Endometrium (tissue), 2 donors: Measurements from ENCODE around the gene WNK4.

Source experiments
- FAIRE-seq: peaks from 2 replicates; lab custom pipeline; 2012; peaks lifted over from hg19 to GRCh38; lab: Jason Lieb, UNC
- donor health status: control.
- donor health status: control.

Gene WNK4

DNA sequence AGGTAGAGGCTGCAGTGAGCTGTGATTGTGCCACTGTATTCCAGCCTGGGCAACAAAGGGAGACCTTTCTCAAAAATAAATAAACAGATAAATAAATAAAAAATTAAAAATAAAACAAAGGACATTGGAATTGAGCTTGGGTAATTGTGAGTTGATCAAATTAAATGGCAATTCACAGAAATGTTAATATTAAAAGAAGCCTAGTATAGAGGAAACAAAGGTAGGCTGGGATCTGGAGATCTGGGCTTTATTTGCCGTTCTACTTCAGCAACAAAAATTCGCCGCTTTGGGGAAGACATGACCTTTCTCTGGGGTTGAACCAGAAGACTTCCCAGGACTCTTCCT is 7.5 kb upstream of the WNK4 start:
- no peak for FAIRE-seq

DNA sequence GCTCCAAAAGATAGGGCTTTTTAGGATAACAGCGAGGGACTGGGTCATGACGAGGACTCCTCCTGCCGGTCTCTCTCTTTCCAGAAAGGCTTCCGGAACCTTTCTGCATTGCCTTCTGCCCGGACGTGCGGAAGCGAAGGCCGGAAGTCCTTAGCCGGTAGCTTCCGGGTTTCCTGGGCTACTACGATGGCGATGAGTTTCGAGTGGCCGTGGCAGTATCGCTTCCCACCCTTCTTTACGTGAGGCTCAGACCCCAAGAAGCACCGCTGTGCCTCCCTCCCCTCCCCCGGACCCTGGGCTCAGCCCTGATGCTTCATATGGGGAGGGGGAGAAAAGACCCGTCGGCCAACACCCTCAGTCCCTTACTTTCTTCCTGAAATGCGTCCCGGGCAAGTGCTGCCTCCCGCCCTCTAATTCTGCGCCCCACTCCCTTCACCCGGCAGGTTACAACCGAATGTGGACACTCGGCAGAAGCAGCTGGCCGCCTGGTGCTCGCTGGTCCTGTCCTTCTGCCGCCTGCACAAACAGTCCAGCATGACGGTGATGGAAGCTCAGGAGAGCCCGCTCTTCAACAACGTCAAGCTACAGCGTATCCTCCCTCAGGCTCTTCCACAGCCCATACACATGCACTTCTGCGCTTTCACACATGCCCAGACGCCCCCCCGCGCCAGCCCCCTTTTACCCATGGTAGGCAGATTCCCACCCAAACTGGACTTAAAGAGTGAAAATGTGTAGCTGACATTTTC is 6.9 kb upstream of the WNK4 start, which contains the start of gene VPS25:
VPS25 (plus strand) TSS at position 160 of the 746 bp plus-strand sequence; CDS start at position 187, 27 bp downstream.
- FAIRE-seq: no peak

DNA sequence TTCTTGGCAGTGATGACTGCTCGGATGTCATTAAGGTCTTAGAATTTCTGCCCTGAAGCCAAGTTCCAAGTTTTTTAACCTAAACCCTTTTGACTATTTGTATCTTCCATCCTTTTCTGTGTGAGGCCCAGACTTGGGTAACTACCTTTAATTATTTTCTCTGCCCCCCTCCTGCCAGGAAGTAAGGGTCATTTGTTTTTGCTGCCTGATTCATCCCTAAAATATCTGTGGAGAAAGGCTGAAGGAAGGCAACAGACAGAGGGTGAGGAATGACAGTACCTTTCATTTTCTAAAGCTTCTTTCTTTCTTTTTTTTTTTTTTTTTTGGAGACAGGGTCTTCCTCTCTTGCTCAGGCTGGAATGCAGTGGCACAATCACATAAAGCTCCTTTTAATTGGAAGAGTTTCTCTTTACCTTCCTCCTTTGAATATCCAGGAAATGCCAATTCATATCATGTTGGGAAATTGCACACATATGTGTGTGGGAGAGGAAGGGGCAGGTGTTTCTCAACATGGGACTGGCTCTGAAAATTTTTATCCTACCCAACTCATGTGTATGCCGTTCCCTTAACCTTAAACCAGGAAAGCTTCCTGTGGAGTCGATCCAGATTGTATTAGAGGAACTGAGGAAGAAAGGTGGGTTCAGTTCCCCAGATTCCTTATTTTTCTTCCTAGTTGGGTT is 6.2 kb upstream of the WNK4 start:
- no peak for FAIRE-seq

DNA sequence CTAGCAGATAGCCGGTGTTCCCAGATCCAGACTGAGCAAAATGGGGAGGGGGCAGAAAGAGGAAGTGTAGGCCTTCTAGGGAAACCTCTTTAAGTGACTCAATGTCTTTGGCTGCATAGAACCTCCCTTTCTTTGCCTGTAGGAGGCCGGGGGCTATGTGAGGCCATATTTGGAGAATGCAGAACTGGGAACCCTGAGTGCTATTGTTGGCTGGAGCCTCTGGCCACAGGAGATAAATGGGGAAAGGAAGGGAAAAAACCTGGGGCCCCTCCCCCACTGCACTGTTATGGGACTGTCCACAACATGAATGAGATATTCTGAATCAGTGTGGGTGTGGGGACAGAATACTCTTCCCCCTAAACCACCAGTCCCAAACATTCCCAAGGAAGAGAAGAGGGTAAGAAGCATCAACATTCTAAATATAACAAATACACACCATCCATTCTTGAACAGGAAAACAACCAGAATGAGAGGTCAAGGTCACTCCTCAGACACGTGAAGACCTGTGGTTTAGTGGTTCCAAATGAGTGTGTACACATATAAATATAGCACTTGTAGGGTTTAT is 4.8 kb upstream of the WNK4 start:
- FAIRE-seq: no peak

DNA sequence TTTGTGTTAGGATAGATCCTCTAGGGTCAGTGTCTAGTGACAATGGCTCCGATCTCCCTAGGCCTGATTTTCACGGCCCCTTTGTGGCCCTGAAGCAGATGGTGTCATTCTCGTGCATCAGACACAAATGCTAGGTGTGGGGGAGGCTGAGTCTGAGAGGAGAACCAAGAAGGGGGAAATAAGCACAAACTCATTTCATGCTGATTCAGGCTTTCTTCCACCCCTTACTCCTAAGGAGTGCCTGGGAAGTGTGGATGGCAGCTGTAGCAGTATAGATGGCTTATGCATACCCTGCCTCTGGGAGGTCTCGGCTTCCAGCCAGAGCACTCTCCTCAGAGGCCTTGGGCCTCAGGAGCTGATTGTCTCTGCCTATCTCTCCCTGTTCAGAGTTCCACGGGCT is 1.8 kb upstream of the WNK4 start:
- FAIRE-seq: no peak

DNA sequence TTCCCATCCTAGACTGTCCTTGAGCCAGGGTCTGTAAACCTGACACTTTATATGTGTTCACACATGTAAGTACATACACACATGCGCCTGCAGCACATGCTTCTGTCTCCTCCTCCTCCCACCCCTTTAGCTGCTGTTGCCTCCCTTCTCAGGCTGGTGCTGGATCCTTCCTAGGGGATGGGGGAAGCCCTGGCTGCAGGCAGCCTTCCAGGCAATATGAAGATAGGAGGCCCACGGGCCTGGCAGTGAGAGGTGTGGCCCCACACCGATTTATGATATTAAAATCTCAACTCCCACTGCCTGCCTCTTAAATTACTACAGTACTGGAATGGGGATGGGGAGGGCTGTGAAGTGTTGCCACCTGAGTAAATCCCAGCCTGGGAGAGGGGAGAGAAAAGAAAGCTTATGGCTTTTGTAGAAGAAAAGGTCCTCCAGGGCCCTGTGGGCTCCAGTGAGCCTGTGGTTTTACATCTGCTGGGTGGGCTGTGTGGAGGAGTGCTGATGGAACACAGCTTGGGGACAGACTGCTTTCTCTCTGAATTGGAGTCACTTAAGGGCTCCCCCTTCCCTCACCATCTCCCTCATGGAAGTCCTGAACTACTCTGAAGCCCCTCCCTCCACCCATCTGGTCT is 990 bp upstream of the WNK4 start:
- no peak for FAIRE-seq

DNA sequence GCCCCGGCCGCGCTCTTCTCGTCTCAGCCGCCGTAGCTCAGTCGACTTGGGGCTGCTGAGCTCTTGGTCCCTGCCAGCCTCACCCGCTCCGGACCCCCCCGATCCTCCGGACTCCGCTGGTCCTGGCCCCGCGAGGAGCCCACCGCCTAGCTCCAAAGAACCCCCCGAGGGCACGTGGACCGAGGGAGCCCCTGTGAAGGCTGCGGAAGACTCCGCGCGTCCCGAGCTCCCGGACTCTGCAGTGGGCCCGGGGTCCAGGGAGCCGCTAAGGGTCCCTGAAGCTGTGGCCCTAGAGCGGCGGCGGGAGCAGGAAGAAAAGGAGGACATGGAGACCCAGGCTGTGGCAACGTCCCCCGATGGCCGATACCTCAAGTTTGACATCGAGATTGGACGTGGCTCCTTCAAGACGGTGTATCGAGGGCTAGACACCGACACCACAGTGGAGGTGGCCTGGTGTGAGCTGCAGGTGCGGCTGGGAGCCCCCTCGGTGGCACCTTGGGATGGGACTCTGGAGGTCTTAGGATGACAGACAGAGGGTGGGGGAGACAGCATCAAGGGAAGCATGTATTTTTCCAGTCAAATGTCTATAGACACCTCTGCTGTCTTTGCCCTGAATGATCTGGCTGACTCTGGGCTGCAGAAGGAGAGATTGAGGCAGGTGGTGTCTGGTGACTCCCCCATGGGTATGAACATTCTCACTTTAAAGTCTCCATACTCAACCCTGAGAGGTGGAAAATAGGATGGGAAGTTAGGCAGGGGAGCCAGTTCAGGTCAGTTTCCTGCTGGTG is 635 bp downstream of the WNK4 start:
- FAIRE-seq: no peak

DNA sequence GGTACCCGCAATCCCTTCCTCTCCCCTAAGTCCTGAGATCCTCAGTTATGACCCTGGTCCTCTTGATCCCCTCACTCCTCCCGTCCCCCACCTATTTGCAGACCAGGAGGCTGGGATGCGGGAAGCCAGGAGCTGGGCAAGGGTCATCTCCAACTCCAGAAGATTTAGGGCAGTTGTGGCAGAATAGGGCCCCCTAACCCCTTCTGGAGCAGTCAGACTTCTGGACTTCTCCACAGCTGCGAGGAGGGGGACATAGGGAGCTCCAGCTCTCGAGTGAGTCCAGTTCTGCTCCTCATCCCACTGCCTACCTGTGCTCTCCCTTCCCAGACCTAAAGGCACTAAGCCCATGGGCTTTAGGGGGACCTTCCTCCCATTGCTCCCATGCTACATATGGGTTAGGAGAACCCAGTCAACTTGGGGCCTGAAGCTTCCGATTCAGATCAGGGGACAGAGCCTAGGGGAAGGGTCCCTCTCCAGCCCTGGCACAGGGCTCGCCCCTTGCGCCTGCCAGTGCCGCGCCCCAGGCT is 1.3 kb downstream of the WNK4 start:
- FAIRE-seq: no peak

DNA sequence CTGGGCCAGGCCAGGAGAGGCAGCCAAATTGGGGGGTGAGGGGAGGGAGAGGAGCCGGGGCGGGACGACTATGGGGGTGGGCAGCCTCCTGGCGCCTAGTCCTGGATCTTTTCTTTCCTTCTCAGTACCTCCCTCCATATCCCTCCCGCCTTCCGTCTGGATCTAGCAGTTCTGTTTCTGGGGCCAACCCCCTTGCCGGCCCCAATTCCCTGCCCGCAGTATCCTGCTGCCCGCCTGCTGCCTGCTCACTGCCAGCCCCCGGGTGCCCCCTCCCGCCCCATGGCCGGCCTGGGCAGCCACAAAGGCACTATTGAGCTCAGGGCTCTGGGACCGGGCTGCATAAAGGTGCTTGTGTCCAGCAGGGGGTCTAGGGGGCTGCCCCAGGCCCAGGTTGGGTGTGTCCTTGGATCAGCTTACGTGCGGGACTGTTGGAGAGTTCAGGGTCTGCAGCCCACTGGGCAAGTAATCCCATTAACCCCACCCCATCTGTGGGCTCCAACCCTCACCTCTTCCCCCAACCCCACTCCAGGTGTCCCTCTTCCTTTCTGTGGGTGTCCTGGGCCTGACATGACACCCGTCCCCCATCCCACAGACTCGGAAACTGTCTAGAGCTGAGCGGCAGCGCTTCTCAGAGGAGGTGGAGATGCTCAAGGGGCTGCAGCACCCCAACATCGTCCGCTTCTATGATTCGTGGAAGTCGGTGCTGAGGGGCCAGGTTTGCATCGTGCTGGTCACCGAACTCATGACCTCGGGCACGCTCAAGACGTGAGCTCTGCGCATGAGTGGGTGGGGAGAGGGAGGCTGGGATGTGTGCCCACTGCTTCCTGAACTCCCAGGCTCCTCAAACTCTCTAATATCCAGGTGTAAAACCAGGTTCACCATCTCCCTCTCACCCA is 2.0 kb downstream of the WNK4 start:
- no peak for FAIRE-seq

DNA sequence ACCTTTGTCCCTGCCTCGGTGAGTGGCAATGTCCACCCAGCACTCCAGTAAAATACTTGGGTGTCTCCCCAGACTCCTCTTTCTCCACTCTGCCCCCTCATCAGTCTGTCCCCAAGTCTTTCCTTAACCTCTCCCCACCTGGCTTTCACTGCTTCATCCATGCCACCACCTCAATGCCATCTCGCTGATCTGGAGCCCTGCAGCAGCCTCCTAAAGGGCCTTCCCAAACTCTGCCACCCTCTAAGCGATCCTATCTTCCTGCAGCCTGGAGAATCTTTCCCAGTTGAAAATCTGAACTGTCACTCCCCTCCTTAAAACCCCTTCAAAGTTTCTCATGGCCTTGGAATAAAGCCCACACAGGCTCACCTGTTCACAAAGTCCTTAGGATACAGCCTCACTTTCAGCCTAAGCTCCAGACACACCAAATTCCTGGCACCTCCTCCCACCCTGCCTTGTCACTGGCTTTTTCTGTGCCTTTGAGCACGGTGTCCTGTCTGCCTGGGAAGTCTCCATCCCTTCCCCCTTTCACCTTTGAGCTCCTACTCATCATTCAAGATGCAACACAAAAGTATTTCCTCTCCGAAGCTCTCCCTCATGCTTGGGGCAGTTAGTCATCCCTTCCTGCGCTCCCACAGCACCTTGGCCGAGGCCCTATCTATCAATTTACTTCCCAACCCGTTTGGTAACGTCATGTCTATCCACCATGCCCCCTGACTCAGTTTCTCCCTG is 2.8 kb downstream of the WNK4 start:
- FAIRE-seq: no peak

DNA sequence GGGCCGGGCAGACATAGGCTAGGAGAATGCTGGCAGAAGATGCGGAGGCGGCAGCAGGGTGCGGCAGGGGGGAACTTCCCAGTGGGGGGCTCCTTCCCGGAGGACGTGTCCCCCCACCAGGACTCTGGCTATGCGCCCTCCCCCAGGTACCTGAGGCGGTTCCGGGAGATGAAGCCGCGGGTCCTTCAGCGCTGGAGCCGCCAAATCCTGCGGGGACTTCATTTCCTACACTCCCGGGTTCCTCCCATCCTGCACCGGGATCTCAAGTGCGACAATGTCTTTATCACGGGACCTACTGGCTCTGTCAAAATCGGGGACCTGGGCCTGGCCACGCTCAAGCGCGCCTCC is 3.4 kb downstream of the WNK4 start:
- FAIRE-seq: no peak

DNA sequence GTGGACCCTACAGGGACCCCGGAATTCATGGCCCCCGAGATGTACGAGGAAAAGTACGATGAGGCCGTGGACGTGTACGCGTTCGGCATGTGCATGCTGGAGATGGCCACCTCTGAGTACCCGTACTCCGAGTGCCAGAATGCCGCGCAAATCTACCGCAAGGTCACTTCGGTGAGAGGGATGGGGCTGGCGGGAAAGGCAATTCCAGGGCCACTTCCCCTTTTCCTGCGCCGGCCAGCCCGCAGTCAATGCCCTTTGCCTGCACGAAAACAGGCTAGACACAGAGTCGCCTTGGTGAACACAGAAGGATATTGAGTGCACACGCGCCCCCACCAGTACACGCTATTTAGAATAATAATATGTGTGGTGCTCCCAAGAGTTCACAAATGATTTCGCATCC is 4.0 kb downstream of the WNK4 start:
- FAIRE-seq: no peak

DNA sequence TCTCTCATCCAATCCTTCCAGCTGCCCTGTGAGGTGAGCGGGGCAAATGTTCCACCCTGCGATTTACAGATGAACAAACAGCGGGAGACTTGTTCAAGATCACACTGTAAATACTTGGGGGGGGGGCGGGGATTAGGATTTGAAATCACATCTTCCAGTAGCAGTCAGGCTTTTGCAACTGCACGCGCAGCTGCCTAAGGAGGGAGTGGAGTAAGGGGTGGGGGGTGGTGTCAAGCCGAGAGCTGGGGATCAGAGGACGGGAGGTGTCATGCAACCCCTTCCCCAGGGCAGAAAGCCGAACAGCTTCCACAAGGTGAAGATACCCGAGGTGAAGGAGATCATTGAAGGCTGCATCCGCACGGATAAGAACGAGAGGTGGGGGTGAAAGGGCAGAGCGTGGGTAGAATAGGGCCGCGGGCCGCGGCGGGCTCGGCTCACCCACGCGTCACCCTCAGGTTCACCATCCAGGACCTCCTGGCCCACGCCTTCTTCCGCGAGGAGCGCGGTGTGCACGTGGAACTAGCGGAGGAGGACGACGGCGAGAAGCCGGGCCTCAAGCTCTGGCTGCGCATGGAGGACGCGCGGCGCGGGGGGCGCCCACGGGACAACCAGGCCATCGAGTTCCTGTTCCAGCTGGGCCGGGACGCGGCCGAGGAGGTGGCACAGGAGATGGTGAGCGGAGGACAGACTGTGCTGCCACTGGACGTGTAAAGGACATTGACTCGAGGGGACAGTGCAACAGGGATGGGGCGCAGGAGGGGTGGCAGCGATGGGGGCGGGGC is 4.6 kb downstream of the WNK4 start:
- FAIRE-seq: no peak

DNA sequence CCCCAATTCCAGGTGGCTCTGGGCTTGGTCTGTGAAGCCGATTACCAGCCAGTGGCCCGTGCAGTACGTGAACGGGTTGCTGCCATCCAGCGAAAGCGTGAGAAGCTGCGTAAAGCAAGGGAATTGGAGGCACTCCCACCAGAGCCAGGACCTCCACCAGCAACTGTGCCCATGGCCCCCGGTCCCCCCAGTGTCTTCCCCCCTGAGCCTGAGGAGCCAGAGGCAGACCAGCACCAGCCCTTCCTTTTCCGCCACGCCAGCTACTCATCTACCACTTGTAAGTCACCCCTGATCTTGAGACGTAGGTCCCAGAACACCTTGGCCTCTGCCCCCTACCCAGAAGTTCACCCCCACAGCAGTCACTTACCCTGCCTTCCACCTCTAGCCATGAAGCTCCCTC is 6.9 kb downstream of the WNK4 start:
- no peak for FAIRE-seq

DNA sequence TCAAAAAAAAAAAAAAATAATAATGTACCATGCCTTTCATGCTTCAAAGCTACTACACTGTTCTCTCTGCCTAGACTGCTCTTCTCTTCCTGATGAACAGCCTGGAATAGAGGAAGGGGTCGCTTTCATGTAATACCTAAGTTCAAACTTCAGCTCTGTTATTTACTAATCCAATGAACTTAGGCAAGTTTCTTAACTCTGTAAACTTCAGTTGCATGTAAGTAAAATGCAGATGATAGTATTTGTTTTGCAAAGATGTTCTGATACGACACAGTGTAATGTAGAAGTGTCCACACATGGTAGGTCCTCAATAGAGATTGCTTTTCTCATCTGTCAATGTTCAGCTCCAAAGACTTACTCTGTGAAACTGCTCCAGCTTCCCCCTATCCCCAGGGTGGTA is 11.5 kb downstream of the WNK4 start:
- FAIRE-seq: no peak

DNA sequence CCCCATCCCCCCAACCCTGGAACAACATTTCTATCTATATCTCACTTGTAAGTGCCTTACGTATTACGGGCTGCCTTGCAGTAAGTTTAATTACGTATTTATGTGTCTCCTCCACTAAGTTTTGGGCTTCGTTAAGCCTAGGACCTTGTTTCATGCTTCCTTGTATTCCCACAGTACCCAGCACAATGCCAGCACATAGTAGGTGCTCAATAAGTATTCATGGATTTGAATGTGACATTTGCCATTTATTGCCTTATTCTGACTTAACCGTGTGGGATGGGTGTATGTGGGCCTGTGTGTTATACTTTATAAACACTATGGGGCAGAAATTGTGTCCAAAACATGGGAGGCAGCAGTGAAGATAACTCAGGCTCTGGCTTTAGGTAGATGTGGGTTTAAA is 12.1 kb downstream of the WNK4 start:
- FAIRE-seq: no peak

DNA sequence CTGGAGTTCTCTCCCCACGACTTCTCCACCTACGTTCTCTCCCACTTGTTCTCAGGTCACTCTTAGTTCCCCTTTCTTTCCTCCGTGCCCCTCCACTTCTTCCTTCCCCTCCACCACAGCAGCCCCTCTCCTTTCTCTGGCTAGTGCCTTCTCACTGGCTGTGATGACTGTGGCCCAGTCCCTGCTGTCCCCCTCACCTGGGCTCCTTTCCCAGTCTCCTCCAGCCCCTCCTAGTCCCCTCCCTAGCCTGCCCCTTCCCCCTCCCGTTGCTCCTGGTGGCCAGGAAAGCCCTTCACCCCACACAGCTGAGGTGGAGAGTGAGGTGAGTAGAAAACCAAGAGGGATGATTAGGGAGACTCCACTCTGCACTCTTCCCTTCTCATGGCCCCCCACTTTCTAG is 14.7 kb downstream of the WNK4 start:
- no peak for FAIRE-seq

DNA sequence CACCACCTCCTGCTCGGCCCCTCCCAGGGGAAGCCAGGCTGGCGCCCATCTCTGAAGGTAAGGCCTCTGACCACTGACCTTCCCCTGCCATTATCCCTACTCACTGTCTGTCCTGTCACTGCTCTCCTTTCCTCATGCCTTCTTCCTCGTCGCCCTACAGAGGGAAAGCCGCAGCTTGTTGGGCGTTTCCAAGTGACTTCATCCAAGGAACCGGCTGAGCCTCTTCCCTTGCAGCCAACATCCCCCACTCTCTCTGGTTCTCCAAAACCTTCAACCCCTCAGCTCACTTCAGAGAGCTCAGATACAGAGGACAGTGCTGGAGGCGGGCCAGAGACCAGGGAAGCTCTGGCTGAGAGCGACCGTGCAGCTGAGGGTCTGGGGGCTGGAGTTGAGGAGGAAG is 15.1 kb downstream of the WNK4 start:
- no peak for FAIRE-seq

DNA sequence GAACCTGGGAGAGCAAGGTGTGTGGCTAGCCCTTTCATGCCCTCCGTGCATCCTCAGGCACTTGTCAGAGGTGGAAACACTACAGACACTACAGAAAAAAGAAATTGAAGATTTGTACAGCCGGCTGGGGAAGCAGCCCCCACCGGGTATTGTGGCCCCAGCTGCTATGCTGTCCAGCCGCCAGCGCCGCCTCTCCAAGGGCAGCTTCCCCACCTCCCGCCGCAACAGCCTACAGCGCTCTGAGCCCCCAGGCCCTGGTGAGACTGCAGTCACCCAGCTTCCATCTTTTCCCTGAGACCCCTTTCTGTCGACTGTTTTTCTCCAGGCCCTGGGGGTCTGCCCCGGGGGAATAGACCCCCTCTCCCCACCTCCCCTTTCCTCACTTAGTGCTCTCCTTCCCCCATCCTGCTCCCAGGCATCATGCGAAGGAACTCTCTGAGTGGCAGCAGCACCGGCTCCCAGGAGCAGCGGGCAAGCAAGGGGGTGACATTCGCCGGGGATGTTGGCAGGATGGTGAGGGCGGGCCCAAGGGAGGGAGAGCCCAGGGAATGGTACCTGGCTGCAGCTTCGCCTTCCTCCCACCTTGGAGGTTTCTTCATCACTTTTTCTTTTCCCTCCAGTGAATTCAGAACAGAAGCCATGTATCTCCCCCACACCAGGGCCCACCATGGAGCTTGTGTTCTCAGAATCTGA is 15.8 kb downstream of the WNK4 start:
- FAIRE-seq: no peak
